Measurements from ENCODE around the gene SCAP.

Gene SCAP

DNA sequence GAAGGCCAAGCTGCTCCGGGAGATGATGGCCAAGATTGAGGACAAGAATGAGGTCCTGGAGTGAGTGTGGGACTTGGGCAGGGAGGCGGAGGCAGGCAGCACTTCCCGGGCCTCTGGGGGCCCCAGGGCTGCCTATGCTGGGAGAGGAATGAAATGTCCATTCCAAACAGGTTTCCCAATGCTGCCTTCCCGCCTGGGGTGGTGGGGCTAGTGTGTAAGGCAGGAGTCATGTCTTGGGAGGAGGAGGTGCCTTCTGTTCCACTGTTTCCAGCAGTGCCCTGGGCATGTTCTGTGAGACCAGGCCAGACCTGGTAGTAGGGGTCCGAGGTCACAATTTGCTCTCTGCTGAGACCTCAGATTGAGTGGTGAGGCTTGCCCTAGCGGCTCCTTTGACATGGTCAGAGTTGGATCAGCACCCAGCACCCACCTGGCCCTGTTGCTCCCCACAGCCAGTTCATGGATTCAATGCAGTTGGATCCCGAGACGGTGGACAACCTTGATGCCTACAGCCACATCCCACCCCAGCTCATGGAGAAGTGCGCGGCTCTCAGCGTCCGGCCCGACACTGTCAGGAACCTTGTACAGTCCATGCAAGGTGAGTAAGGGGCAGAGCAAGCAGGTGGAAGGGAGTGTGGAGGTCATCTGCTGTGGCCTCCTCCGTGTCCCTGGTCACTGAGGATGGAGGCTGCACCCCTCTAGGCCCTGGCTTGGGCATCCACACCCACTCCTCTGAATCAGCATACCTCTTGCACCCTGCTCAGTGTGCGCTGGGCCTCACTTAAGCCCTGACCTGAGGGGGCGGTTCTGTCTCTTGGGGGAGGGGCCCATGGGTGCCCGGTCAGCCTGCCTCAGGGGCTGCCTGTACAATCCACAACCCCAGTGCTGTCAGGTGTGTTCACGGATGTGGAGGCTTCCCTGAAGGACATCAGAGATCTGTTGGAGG lies 67.6 kb downstream of the SCAP start:
- H3K9ac ChIP-seq = no peak overlapping the region
- no peak overlapping the region for H3K4me2 ChIP-seq (ENCODE audit: low read length)
- peaks cover 4% of the 10 kb centered on the region for H3K4me1 ChIP-seq
- H3K4me3 ChIP-seq (ENCODE audit: low read depth, low read length) = no peak overlapping the region
- TF ChIP-seq, protein P1, sequence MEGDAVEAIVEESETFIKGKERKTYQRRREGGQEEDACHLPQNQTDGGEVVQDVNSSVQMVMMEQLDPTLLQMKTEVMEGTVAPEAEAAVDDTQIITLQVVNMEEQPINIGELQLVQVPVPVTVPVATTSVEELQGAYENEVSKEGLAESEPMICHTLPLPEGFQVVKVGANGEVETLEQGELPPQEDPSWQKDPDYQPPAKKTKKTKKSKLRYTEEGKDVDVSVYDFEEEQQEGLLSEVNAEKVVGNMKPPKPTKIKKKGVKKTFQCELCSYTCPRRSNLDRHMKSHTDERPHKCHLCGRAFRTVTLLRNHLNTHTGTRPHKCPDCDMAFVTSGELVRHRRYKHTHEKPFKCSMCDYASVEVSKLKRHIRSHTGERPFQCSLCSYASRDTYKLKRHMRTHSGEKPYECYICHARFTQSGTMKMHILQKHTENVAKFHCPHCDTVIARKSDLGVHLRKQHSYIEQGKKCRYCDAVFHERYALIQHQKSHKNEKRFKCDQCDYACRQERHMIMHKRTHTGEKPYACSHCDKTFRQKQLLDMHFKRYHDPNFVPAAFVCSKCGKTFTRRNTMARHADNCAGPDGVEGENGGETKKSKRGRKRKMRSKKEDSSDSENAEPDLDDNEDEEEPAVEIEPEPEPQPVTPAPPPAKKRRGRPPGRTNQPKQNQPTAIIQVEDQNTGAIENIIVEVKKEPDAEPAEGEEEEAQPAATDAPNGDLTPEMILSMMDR (IDR thresholded peaks at IDR 0.05) = no peak
- no peaks in the 10 kb centered on the region for H3K36me3 ChIP-seq (ENCODE audit: control insufficient read depth, insufficient read depth, low read length)
- H3K27me3 ChIP-seq (ENCODE audit: control insufficient read depth, insufficient read depth, low read length) = no peaks in the 10 kb centered on the region
- peaks cover 15% of the 10 kb centered on the region for H3K79me2 ChIP-seq
- H2AFZ ChIP-seq = no peak overlapping the region
- no peak overlapping the region for H3K27ac ChIP-seq
- no peaks in the 10 kb centered on the region for H3K9me3 ChIP-seq (ENCODE audit: control insufficient read depth, low read length)

DNA sequence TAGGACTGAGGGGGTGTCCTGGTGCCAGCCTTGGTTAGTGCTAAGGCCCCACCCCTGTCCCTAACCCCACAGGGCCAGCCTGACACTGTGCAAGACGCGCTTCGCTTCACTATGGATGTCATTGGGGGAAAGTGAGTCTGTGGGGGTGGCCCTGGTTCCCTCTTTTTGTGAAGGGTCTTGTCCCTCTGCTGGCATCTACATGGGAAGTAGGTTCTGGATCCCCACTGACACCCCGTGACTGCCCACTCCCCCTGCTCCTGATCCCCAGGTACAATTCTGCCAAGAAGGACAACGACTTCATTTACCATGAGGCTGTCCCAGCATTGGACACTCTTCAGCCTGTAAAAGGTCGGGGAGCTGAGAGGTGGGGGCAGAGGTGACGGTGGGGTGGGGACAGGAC lies 68.5 kb downstream of the SCAP start:
- Histone ChIP-seq H3K9ac (no peak overlapping the region), H3K4me3 (ENCODE audit: low read depth, low read length) (no peak overlapping the region), H3K4me2 (ENCODE audit: low read length) (no peak overlapping the region), H2AFZ (no peak overlapping the region), H3K79me2 (peaks cover 20% of the 10 kb centered on the region), H3K4me1 (peaks cover 4% of the 10 kb centered on the region), H3K27ac (no peak overlapping the region), H3K9me3 (ENCODE audit: control insufficient read depth, low read length) (no peaks in the 10 kb centered on the region), H3K27me3 (ENCODE audit: control insufficient read depth, insufficient read depth, low read length) (no peaks in the 10 kb centered on the region), H3K36me3 (ENCODE audit: control insufficient read depth, insufficient read depth, low read length) (no peaks in the 10 kb centered on the region)
- TF ChIP-seq, protein P1 (IDR thresholded peaks at IDR 0.05) = no peak

DNA sequence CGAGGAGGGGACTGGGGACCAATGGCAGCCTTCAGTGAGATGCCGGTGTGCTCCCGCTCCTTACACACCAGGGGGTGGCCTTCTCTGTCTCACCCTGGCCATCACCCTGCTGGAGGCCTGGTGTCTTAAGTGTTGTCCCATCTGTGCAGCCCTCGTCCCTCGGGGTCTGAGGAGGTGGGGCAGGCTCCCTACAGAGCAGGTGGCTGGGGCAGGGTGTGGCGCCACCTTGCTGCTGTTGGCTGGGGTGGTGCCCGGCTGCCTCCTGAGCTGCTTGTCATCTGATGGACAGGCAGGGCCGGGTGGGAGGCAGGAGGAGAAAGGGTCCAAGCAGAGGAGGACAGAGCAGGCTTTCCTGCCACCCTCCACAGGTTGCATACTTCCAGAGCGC lies 69.0 kb downstream of the SCAP start:
- no peaks in the 10 kb centered on the region for H3K27me3 ChIP-seq (ENCODE audit: control insufficient read depth, insufficient read depth, low read length)
- no peak overlapping the region for H3K4me2 ChIP-seq (ENCODE audit: low read length)
- no peak overlapping the region for H3K4me3 ChIP-seq (ENCODE audit: low read depth, low read length)
- H3K9me3 ChIP-seq (ENCODE audit: control insufficient read depth, low read length) = no peaks in the 10 kb centered on the region
- H2AFZ ChIP-seq = no peak overlapping the region
- peaks cover 22% of the 10 kb centered on the region for H3K79me2 ChIP-seq
- H3K4me1 ChIP-seq = peaks cover 4% of the 10 kb centered on the region
- no peak overlapping the region for H3K9ac ChIP-seq
- H3K36me3 ChIP-seq (ENCODE audit: control insufficient read depth, insufficient read depth, low read length) = no peaks in the 10 kb centered on the region
- TF ChIP-seq, protein P1 (IDR thresholded peaks at IDR 0.05) = no peak
- no peak overlapping the region for H3K27ac ChIP-seq

DNA sequence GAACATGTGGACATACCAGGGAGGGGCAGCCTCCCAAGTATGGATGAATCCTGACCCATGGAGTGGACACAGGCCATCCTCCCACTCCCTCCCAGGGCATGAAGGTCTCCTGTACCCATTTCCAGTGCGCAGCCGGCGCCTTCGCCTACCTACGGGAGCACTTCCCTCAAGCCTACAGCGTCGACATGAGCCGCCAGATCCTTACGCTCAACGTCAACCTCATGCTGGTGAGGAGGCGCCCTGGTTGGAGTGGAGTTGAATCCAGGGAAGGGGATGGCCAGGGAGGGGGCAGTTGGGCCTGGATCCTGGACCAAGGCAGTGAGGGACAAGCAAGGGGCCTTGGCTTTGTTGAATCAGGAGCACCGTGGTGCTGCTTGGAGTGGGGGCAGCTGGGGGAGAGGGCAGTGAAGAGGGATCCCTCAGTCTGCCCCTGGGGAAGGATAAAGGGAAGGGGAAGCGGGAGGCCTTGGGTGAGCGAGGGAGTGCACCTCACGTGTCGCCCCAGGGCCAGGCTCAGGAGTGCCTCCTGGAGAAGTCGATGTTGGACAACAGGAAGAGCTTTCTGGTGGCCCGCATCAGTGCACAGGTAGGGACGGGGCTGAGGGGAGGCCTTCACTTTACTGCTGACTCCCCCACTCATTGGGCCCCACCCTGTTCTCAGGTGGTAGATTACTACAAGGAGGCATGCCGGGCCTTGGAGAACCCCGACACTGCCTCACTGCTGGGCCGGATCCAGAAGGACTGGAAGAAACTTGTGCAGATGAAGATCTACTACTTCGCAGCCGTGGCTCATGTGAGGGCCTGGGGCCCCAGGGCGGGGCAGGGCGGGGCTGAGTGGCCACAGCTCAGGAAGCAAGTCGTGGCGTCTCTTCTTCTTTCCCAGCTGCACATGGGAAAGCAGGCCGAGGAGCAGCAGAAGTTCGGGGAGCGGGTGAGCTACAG lies 69.7 kb downstream of the SCAP start:
- Histone ChIP-seq H3K36me3 (ENCODE audit: control insufficient read depth, insufficient read depth, low read length) (no peaks in the 10 kb centered on the region), H3K9ac (no peak overlapping the region), H3K4me1 (peaks cover 4% of the 10 kb centered on the region), H2AFZ (no peak overlapping the region), H3K4me2 (ENCODE audit: low read length) (no peak overlapping the region), H3K9me3 (ENCODE audit: control insufficient read depth, low read length) (no peaks in the 10 kb centered on the region), H3K27ac (no peak overlapping the region), H3K4me3 (ENCODE audit: low read depth, low read length) (no peak overlapping the region), H3K79me2 (peaks cover 27% of the 10 kb centered on the region), H3K27me3 (ENCODE audit: control insufficient read depth, insufficient read depth, low read length) (no peaks in the 10 kb centered on the region)
- TF ChIP-seq, protein P1 (IDR thresholded peaks at IDR 0.05) = no peak
